ENCODE measurements around the gene GPR183.

GPR183 gene

GRCh38 chr13:99353246-99353600, 46.0 kb upstream of the GPR183 start:
- no peak for TF ChIP-seq CTCF (IDR thresholded peaks at IDR 0.05; ENCODE audit: insufficient read depth, low read depth, low read length, missing control alignments)
- no peak overlapping the region for H3K4me3 ChIP-seq (ENCODE audit: low read length)
- DNase-seq (ENCODE audit: low read depth): no peak

GRCh38 chr13:99352351-99353245, 45.4 kb upstream of the GPR183 start:
- DNase-seq (ENCODE audit: low read depth): no peak
- no peak for TF ChIP-seq CTCF (IDR thresholded peaks at IDR 0.05; ENCODE audit: insufficient read depth, low read depth, low read length, missing control alignments)
- no peak overlapping the region for H3K4me3 ChIP-seq (ENCODE audit: low read length)

GRCh38 chr13:99351772-99352171, 44.6 kb upstream of the GPR183 start:
- DNase-seq (ENCODE audit: low read depth): no peak
- no peak for TF ChIP-seq CTCF (IDR thresholded peaks at IDR 0.05; ENCODE audit: insufficient read depth, low read depth, low read length, missing control alignments)
- no peak overlapping the region for H3K4me3 ChIP-seq (ENCODE audit: low read length)

- DNase-seq (ENCODE audit: low read depth): no peak
- no peak for TF ChIP-seq CTCF (IDR thresholded peaks at IDR 0.05; ENCODE audit: insufficient read depth, low read depth, low read length, missing control alignments)
- H3K4me3 ChIP-seq (ENCODE audit: low read length): no peak overlapping the region
These were observed 43.0 kb upstream of the GPR183 start for GRCh38 chr13:99350191-99350590.

- no peak for DNase-seq (ENCODE audit: low read depth)
- no peak overlapping the region for H3K4me3 ChIP-seq (ENCODE audit: low read length)
- no peak for TF ChIP-seq CTCF (IDR thresholded peaks at IDR 0.05; ENCODE audit: insufficient read depth, low read depth, low read length, missing control alignments)
These were observed 40.8 kb upstream of the GPR183 start for GRCh38 chr13:99347911-99348451.

GRCh38 chr13:99347335-99347878, 40.2 kb upstream of the GPR183 start:
- TF ChIP-seq CTCF (IDR thresholded peaks at IDR 0.05; ENCODE audit: insufficient read depth, low read depth, low read length, missing control alignments): no peak
- DNase-seq (ENCODE audit: low read depth): no peak
- H3K4me3 ChIP-seq (ENCODE audit: low read length): no peak overlapping the region

All from epithelial cell of esophagus (primary cell).